ENCODE measurements around the gene CCSER1.
A peak's percentile ranks its signal among the peaks of the same experiment; 100 is the strongest.

DNA sequence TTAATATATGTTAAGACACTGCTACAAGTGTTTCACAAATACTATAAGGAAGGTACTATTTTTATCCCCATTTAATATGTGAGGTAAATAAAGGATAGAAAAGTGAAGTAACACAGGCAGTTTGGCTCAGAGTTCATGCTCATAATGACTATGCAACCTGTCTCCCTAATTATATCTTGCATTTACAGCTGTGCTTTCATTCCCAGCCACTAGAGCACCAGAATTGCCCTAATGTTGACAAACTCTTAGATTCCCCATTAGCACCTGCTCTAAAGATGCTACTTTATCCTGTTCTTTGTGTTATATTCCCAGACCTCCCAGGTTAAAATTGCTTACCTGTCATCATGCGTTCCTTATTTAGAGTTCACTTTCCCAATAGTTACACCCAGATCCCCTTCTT is 833.6 kb downstream of the CCSER1 start:
- TF ChIP-seq, protein P1, sequence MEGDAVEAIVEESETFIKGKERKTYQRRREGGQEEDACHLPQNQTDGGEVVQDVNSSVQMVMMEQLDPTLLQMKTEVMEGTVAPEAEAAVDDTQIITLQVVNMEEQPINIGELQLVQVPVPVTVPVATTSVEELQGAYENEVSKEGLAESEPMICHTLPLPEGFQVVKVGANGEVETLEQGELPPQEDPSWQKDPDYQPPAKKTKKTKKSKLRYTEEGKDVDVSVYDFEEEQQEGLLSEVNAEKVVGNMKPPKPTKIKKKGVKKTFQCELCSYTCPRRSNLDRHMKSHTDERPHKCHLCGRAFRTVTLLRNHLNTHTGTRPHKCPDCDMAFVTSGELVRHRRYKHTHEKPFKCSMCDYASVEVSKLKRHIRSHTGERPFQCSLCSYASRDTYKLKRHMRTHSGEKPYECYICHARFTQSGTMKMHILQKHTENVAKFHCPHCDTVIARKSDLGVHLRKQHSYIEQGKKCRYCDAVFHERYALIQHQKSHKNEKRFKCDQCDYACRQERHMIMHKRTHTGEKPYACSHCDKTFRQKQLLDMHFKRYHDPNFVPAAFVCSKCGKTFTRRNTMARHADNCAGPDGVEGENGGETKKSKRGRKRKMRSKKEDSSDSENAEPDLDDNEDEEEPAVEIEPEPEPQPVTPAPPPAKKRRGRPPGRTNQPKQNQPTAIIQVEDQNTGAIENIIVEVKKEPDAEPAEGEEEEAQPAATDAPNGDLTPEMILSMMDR (conservative IDR thresholded peaks at IDR 0.05; ENCODE audit: low read depth in 2 of 2) = peak; percentile 20 to 41; a peak in 2 of 4 replicates
- TF ChIP-seq, protein P2, sequence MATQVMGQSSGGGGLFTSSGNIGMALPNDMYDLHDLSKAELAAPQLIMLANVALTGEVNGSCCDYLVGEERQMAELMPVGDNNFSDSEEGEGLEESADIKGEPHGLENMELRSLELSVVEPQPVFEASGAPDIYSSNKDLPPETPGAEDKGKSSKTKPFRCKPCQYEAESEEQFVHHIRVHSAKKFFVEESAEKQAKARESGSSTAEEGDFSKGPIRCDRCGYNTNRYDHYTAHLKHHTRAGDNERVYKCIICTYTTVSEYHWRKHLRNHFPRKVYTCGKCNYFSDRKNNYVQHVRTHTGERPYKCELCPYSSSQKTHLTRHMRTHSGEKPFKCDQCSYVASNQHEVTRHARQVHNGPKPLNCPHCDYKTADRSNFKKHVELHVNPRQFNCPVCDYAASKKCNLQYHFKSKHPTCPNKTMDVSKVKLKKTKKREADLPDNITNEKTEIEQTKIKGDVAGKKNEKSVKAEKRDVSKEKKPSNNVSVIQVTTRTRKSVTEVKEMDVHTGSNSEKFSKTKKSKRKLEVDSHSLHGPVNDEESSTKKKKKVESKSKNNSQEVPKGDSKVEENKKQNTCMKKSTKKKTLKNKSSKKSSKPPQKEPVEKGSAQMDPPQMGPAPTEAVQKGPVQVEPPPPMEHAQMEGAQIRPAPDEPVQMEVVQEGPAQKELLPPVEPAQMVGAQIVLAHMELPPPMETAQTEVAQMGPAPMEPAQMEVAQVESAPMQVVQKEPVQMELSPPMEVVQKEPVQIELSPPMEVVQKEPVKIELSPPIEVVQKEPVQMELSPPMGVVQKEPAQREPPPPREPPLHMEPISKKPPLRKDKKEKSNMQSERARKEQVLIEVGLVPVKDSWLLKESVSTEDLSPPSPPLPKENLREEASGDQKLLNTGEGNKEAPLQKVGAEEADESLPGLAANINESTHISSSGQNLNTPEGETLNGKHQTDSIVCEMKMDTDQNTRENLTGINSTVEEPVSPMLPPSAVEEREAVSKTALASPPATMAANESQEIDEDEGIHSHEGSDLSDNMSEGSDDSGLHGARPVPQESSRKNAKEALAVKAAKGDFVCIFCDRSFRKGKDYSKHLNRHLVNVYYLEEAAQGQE (IDR thresholded peaks at IDR 0.05; ENCODE audit: unreplicated experiment) = no peak
- TF ChIP-seq EZH2phosphoT487 (IDR thresholded peaks at IDR 0.05; ENCODE audit: unreplicated experiment) (no peak), JUNB (IDR thresholded peaks at IDR 0.05; ENCODE audit: unreplicated experiment) (no peak), POLR2AphosphoS5 (IDR thresholded peaks at IDR 0.05; ENCODE audit: low read depth) (no peak), EZH2 (IDR thresholded peaks at IDR 0.05; ENCODE audit: low read depth, unreplicated experiment) (no peak), STAT1 (IDR thresholded peaks at IDR 0.05; ENCODE audit: unreplicated experiment) (no peak), CREB1 (CRISPR knock-in tag; IDR thresholded peaks at IDR 0.05; ENCODE audit: low read depth) (no peak), ZNF331 (CRISPR knock-in tag; IDR thresholded peaks at IDR 0.05; ENCODE audit: low read depth) (no peak), ZNF114 (CRISPR knock-in tag; IDR thresholded peaks at IDR 0.05) (no peak), ETS1 (IDR thresholded peaks at IDR 0.05) (no peak), NANOG (IDR thresholded peaks at IDR 0.05; ENCODE audit: borderline replicate concordance) (no peak)
- TF ChIP-seq, protein P3, sequence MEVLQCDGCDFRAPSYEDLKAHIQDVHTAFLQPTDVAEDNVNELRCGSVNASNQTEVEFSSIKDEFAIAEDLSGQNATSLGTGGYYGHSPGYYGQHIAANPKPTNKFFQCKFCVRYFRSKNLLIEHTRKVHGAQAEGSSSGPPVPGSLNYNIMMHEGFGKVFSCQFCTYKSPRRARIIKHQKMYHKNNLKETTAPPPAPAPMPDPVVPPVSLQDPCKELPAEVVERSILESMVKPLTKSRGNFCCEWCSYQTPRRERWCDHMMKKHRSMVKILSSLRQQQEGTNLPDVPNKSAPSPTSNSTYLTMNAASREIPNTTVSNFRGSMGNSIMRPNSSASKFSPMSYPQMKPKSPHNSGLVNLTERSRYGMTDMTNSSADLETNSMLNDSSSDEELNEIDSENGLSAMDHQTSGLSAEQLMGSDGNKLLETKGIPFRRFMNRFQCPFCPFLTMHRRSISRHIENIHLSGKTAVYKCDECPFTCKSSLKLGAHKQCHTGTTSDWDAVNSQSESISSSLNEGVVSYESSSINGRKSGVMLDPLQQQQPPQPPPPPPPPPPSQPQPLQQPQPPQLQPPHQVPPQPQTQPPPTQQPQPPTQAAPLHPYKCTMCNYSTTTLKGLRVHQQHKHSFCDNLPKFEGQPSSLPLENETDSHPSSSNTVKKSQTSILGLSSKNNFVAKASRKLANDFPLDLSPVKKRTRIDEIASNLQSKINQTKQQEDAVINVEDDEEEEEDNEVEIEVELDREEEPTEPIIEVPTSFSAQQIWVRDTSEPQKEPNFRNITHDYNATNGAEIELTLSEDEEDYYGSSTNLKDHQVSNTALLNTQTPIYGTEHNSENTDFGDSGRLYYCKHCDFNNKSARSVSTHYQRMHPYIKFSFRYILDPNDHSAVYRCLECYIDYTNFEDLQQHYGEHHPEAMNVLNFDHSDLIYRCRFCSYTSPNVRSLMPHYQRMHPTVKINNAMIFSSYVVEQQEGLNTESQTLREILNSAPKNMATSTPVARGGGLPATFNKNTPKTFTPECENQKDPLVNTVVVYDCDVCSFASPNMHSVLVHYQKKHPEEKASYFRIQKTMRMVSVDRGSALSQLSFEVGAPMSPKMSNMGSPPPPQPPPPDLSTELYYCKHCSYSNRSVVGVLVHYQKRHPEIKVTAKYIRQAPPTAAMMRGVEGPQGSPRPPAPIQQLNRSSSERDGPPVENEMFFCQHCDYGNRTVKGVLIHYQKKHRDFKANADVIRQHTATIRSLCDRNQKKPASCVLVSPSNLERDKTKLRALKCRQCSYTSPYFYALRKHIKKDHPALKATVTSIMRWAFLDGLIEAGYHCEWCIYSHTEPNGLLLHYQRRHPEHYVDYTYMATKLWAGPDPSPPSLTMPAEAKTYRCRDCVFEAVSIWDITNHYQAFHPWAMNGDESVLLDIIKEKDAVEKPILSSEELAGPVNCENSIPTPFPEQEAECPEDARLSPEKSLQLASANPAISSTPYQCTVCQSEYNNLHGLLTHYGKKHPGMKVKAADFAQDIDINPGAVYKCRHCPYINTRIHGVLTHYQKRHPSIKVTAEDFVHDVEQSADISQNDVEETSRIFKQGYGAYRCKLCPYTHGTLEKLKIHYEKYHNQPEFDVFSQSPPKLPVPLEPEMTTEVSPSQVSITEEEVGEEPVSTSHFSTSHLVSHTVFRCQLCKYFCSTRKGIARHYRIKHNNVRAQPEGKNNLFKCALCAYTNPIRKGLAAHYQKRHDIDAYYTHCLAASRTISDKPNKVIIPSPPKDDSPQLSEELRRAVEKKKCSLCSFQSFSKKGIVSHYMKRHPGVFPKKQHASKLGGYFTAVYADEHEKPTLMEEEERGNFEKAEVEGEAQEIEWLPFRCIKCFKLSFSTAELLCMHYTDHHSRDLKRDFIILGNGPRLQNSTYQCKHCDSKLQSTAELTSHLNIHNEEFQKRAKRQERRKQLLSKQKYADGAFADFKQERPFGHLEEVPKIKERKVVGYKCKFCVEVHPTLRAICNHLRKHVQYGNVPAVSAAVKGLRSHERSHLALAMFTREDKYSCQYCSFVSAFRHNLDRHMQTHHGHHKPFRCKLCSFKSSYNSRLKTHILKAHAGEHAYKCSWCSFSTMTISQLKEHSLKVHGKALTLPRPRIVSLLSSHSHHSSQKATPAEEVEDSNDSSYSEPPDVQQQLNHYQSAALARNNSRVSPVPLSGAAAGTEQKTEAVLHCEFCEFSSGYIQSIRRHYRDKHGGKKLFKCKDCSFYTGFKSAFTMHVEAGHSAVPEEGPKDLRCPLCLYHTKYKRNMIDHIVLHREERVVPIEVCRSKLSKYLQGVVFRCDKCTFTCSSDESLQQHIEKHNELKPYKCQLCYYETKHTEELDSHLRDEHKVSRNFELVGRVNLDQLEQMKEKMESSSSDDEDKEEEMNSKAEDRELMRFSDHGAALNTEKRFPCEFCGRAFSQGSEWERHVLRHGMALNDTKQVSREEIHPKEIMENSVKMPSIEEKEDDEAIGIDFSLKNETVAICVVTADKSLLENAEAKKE (CRISPR knock-in tag; IDR thresholded peaks at IDR 0.05) = no peak
